HFF-Myc (cell line): ENCODE data around the gene VWA5B2.

Source experiments
- DNase-seq: peaks from one replicate; pipeline ENCODE4 v3.0.0-alpha.2; 2011; ENCODE audit warnings: low read depth; ENCODE audit errors: extremely low read depth
- H3K4me3 ChIP-seq: replicated peaks from 2 replicates; pipeline ENCODE4 v1.5.1; 2011; ENCODE audit warnings: low read depth, mild to moderate bottlenecking, control low read depth, low read length
- CTCF ChIP-seq: IDR thresholded peaks from 2 replicates; pipeline ENCODE4 v1.5.1; 2012; ENCODE audit warnings: mild to moderate bottlenecking, low read depth, low read length, control low read depth; ENCODE audit errors: missing control alignments

The VWA5B2 gene

DNA sequence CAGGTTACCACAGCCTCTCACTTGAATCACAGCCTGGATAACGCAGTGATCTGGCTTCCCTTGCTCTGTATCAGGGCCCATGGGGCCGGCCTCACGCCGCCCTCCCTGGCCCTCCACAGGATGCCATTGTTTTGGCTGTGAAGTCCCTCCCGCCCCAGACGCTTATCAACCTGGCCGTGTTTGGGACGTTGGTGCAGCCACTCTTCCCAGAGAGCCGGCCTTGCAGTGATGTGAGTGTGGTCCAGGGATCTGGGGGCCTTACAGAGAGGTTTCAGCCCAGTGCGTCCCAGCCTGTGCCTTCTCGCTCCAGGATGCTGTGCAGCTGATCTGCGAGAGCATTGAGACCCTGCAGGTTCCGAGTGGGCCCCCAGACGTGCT, 6.6 kb downstream of the VWA5B2 start:
- no peak for DNase-seq
- TF ChIP-seq CTCF, result no peak
- H3K4me3 ChIP-seq, result no peak overlapping the region

- no peak for DNase-seq
- no peak for TF ChIP-seq CTCF
- no peak overlapping the region for H3K4me3 ChIP-seq
Measured at GRCh38 chr3:184236636-184237035, 7.3 kb downstream of the VWA5B2 start.

DNA sequence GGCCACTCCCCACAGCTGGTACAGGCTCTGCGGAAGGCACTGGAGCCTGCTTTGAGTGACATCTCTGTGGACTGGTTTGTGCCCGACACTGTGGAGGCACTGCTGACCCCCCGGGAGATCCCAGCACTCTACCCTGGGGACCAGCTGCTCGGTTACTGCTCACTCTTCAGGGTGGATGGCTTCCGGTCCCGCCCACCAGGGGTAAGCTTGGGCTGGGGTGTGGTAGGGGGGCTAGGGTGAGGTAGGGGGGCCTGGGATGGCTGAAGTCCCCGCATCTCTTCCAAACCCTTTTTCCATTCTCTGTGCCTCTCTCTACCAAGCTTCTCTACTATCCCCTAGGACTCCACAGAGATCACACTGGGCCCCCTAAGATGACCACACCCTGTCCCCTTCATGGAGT, 7.8 kb downstream of the VWA5B2 start:
- H3K4me3 ChIP-seq, result no peak overlapping the region
- no peak for DNase-seq
- TF ChIP-seq CTCF, result no peak

GRCh38 chr3:184237807-184238206, 8.4 kb downstream of the VWA5B2 start:
- TF ChIP-seq CTCF, result no peak
- H3K4me3 ChIP-seq, result no peak overlapping the region
- DNase-seq, result no peak

- no peak for DNase-seq
- H3K4me3 ChIP-seq, result no peak overlapping the region
- no peak for TF ChIP-seq CTCF
Measured at GRCh38 chr3:184238246-184238818, 8.9 kb downstream of the VWA5B2 start.

DNA sequence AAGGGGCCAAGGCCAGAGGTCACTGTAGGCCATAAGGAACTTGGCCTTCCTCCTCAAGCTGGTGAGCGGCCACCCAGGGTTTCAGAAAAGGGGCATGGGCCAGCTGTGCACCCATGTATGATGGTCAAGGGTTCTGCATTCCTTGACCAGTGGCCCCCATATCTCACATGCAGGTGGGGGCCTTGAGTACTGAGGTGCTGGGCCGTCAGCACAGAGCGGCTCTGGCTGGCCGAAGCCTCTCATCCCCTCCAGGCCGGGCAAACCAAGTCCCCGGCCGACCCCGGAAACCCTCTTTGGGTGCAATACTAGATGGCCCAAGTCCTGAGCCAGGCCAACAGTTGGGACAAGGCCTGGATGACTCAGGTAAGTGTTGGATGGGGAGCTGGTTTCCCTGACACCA, 9.8 kb downstream of the VWA5B2 start:
- DNase-seq, result no peak
- TF ChIP-seq CTCF, result no peak
- no peak overlapping the region for H3K4me3 ChIP-seq

DNA sequence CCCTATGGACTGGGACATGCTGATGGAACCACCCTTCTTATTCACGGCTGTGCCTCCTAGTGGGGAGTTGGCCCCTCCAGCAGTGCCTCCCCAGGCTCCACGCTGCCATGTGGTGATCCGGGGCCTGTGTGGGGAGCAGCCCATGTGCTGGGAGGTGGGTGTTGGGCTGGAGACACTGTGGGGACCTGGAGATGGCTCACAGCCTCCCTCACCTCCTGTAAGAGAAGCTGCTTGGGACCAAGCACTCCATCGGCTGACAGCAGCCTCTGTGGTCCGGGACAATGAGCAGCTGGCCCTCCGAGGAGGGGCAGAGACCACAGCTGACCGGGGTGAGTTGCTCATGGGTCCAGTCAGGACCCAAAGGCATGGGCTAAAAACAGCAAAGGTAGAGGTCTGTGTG, 10.3 kb downstream of the VWA5B2 start:
- DNase-seq, result no peak
- no peak overlapping the region for H3K4me3 ChIP-seq
- no peak for TF ChIP-seq CTCF
